GM19452 (cell line): ENCODE data around the gene ABHD4.
"Not testable (repeated sequence)": the region's sequence is repeated elsewhere in the genome, so short reads cannot be mapped to it uniquely, and the experiment has no call there.

ENCODE experiments used
- ATAC-seq: cut with Tn5 transposase; IDR thresholded peaks from one replicate; pipeline ENCODE4 v1.9.1; 2021; ENCODE audit not compliant: unreplicated experiment

The ABHD4 gene

GRCh38 chr14:22589096-22589839 is 8.8 kb upstream of the ABHD4 start, which contains the start of gene DAD1:
TSS of gene DAD1 (minus strand) at chr14:22589224. CDS start at chr14:22589157, 67 bp downstream.
- ATAC-seq, result peak; percentile 87

- ATAC-seq, result no peak
Measured at GRCh38 chr14:22593189-22593588, 4.9 kb upstream of the ABHD4 start.

GRCh38 chr14:22593601-22594000 is 4.5 kb upstream of the ABHD4 start:
- ATAC-seq, result no peak

GRCh38 chr14:22594156-22594716 is 3.9 kb upstream of the ABHD4 start:
- no peak for ATAC-seq

GRCh38 chr14:22596354-22596879 is 1.7 kb upstream of the ABHD4 start:
- no peak for ATAC-seq

GRCh38 chr14:22597265-22597664 is 835 bp upstream of the ABHD4 start:
- ATAC-seq, result no peak

- no peak for ATAC-seq
Measured at GRCh38 chr14:22597771-22598098, 365 bp upstream of the ABHD4 start.

GRCh38 chr14:22598896-22599244 is 770 bp downstream of the ABHD4 start:
- ATAC-seq, result no peak

- ATAC-seq, result no peak
Measured at GRCh38 chr14:22599349-22599748, 1.2 kb downstream of the ABHD4 start.

- no peak for ATAC-seq
Measured at GRCh38 chr14:22600027-22600426, 1.9 kb downstream of the ABHD4 start.

GRCh38 chr14:22601456-22601855 is 3.4 kb downstream of the ABHD4 start:
- ATAC-seq, result no peak

GRCh38 chr14:22601996-22602395 is 3.9 kb downstream of the ABHD4 start:
- no peak for ATAC-seq

- no peak for ATAC-seq
Measured at GRCh38 chr14:22602862-22603261, 4.8 kb downstream of the ABHD4 start.

- ATAC-seq, result no peak
Measured at GRCh38 chr14:22606380-22606779, 8.3 kb downstream of the ABHD4 start.

- ATAC-seq, result no peak
Measured at GRCh38 chr14:22607291-22607690, 9.2 kb downstream of the ABHD4 start.

GRCh38 chr14:22610931-22611330 is 12.8 kb downstream of the ABHD4 start:
- no peak for ATAC-seq

- no peak for ATAC-seq
Measured at GRCh38 chr14:22613106-22613695, 15.1 kb downstream of the ABHD4 start.

GRCh38 chr14:22613736-22614239 is 15.7 kb downstream of the ABHD4 start:
- ATAC-seq, result no peak

GRCh38 chr14:22614240-22614799 is 16.2 kb downstream of the ABHD4 start:
- no peak for ATAC-seq

- not testable (repeated sequence) for ATAC-seq
Measured at GRCh38 chr14:22615765-22616164, 17.7 kb downstream of the ABHD4 start.

GRCh38 chr14:22622255-22622654 is 24.2 kb downstream of the ABHD4 start:
- no peak for ATAC-seq

GRCh38 chr14:22623047-22623446 is 24.9 kb downstream of the ABHD4 start:
- no peak for ATAC-seq
